Measurements from ENCODE around the gene COL5A1.
"Not testable (repeated sequence)": the region's sequence is repeated elsewhere in the genome, so short reads cannot be mapped to it uniquely, and the experiment has no call there.

The COL5A1 gene

GRCh38 chr9:134657666-134658377, 16.2 kb downstream of the COL5A1 start:
- DNase-seq (ENCODE audit: low spot score), result no peak

GRCh38 chr9:134658378-134658955, 16.9 kb downstream of the COL5A1 start:
- no peak for DNase-seq (ENCODE audit: low spot score)

- DNase-seq (ENCODE audit: low spot score), result no peak
Observed at GRCh38 chr9:134659688-134660131, 18.1 kb downstream of the COL5A1 start.

DNA sequence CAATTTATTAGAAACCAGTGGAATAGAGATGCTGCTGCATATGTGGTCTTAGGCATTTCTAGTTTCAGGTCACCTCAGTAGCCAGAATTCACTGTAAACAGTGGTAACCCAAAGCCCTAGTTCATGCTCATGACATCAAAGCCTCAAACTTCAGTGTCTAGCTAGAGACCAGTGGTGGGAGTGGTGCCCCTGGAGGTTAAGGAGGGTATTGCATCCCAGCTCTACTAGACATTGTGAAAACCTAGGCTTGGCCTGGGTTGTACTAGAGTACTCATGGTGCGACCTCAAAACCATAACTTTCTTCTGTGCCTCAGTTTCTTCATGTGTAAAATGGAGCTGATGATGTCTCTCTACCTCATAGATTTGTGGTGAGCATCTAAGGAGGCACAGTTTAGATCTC, 18.8 kb downstream of the COL5A1 start:
- peak; percentile 54 for DNase-seq (ENCODE audit: low spot score)

DNA sequence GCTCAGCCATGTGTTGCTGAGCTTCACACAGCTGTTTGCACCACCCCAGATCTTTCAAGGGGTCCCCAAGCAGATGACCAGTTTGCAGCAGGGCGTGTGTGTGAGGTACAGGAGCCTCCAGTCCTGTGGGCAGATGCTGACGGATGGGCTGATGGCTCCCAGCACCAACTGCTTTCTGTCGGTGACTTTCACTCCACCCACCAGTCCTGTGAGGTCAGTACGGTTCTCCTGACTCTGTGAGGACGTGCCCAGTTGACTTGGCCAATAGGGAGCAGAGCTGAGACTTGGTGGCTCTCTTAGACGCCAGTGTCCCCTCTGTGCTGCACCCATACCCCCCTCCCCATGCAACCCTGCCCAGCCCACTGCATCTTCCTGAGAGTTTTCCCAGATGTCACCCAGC, 19.7 kb downstream of the COL5A1 start:
- no peak for DNase-seq (ENCODE audit: low spot score)

DNA sequence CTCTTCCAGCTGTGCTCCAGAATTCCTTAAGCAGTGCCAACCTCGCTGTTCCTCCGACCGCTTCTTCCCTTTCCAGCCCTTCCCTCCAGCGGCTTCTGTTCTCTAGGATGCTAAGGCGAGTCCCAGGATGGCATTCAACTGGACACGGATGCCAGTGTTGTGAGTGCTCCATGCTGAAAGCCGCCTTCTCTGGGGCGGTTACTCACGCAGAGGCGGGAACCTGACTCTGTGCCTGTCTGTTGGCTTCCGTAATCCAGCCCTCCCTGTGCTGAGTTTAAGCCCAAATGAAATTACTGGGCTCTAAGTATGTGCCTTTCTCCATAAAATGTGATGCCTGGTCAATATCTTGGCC, 20.2 kb downstream of the COL5A1 start:
- DNase-seq (ENCODE audit: low spot score), result no peak

DNA sequence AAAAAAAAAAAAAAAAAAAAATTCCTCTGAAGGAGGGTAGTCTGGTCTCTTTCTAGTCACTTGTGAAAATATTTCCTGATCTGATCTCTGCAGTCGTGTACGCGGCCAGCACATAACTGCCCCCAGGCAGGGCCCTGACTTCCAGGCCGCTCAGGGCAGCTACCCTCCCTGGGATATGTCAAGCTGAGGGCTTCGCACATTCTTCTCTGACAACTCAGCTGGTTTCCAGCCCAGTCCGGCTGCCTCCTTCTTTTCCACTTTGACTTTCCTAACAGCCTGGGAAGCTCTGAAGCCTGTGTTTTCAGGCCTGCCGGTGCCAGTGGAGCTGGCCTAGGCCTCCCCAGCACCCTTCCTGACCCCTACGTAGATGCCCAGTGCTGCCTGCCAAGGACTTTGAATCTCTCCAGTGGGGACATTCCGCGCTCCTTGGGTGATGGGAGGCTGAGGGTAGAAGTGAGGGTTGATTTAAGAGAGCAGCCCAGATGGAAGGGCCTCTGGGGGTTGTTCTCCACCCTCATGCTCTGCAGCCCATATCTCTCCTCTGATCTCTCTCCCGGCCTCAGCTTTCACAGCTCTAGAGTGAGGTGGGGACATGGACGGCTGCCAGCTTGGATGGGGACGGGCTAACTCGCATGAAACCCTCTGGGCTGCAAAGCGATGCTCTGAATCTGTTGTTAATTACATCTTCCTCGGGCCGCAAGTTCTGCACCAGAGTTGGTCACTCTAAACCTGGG, 20.7 kb downstream of the COL5A1 start:
- DNase-seq (ENCODE audit: low spot score), result no peak

DNA sequence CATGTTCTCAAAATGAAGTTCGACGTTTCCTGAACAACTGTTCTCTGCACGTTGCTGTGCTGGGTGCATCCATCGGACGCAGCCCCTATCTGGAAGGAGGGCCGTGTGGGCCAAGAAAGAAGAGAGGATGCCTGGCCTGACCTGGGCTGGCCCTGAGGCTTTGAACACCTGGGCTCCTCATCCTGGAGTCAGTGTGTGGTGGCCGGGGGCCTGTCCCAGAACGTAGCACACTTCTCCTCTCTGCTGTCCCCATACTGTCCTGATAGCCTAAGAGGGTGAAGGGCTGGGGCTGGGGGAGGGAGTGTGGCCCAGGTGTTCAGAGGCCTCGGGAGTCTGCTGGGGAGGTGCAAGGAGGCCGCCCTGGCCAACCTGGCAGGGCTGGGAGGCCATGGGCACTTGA, 21.5 kb downstream of the COL5A1 start:
- no peak for DNase-seq (ENCODE audit: low spot score)

- no peak for DNase-seq (ENCODE audit: low spot score)
Observed at GRCh38 chr9:134663753-134664415, 22.3 kb downstream of the COL5A1 start.

DNA sequence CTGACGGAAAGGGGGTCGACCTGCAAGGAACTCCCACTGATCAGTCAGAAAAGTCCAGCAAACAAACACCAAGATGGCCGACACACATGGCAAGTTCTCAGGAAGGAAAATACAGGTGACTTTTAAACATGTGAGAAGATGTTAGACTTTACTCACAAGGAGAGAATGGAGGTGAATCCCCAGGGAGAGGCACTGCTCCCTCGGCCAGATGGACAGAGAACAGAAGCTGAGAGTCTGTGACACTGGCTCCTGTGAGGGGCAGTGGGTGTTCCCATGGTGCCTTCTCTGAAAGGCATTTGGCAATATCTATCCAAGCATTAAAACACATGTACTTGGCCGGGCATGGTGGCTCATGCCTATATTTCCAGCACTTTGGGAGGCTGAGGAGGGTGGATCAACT, 22.8 kb downstream of the COL5A1 start:
- no peak for DNase-seq (ENCODE audit: low spot score)

- DNase-seq (ENCODE audit: low spot score), result no peak
Observed at GRCh38 chr9:134666208-134666607, 24.6 kb downstream of the COL5A1 start.

DNA sequence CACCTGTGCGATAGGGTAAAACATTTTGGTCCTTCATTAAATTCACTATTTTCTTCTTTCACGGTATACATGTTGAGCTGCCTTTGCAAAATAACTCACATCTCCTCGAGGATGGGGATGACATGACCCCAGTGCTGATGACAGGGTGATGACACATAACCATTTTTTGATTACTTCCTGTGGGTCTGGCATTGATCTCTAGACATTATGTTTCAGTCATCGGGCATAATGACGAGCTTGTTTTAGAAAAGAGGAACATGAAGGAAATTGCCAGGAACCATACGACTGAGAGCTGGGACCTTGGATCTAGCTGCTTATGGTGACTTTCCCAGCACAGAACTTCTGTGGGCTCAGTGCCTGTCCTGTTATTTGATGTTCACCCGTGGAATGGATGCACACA, 25.2 kb downstream of the COL5A1 start:
- no peak for DNase-seq (ENCODE audit: low spot score)

- DNase-seq (ENCODE audit: low spot score), result not testable (repeated sequence)
Observed at GRCh38 chr9:134668977-134669376, 27.4 kb downstream of the COL5A1 start.

- DNase-seq (ENCODE audit: low spot score), result no peak
Observed at GRCh38 chr9:134669399-134669955, 27.9 kb downstream of the COL5A1 start.

DNA sequence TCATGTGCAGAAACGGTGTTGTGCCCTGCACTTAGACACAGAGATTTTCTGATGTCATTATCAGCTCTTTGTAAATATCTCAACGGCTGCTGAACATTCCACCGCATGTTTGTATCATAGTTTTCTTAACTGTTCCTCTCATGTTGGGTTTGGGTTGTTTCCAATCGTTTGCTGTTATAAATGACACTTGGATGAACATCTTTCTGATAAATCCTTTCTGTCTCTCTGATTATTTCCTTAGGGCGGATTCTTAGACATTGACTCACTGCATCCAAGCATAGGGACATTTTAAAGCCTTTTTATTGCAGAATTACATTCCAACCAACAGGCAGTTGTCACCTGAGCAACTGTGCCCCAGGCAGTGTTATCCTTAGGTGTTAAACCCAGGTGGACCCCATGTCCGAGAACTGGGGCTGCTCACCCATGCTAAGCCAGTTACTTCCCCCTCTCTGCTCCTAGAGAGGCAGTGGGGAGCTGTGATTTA, 28.5 kb downstream of the COL5A1 start:
- DNase-seq (ENCODE audit: low spot score), result no peak

DNA sequence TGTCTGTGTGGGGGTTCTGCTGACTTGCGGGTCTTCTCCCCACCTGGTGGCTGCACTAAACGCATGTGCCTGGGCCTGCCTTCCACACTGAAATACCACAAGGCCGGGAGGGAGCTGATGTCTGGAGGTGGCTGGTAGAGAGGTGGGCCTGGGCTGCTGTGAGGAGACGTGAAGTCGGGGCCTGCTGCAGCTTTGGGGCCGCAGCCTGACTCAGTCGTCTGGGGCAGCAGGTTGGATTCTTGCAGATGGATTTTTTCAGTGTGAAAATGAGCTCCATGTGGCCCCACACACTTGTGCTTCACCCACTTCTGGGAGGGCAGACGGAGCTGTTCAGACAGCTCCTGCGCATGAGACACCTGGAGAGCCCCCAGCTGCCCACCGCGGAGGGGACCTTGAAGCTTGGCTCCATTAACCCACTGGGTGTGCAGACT, 29.3 kb downstream of the COL5A1 start:
- no peak for DNase-seq (ENCODE audit: low spot score)

- no peak for DNase-seq (ENCODE audit: low spot score)
Observed at GRCh38 chr9:134671341-134672113, 29.9 kb downstream of the COL5A1 start.

GRCh38 chr9:134676361-134676760, 34.8 kb downstream of the COL5A1 start:
- DNase-seq (ENCODE audit: low spot score), result no peak

- DNase-seq (ENCODE audit: low spot score), result no peak
Observed at GRCh38 chr9:134676886-134677285, 35.3 kb downstream of the COL5A1 start.

GRCh38 chr9:134677743-134678142, 36.1 kb downstream of the COL5A1 start:
- no peak for DNase-seq (ENCODE audit: low spot score)

DNA sequence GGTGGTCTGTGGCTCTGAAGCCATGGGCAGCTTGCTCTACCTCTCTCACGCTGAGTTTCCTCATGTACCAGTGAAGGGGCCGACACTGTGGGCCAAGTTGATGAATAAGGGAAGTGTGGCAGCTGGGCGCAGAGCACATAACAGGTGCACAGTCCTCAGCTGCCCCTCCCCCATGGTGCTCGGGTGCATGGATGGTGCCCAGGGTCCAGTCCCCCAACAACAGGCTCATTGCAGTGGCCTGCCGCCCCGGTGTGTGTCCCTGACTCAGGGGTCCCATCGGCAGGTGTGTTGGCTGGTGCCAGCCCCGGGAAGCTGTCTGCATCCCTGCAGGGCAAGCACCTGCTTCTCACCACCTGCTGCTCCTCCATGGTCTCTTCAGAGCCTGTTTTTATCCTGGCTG, 36.6 kb downstream of the COL5A1 start:
- no peak for DNase-seq (ENCODE audit: low spot score)
